Transverse colon (tissue), 4 donors: ENCODE measurements around the gene INPP1.

Experiments used
- EP300 ChIP-seq: sonication (generic); formaldehyde crosslinking; IDR thresholded peaks from one replicate; pipeline ENCODE4 v1.6.1; 2017; ENCODE audit warnings: antibody characterized with exemption, low read depth
- POLR2A ChIP-seq: fragments of 450-650 bp; IDR thresholded peaks from one replicate; pipeline ENCODE4 v1.6.1; 2016; ENCODE audit warnings: antibody characterized with exemption, mild to moderate bottlenecking, moderate library complexity
- POLR2AphosphoS5 ChIP-seq, 3 donors: sonication (generic); formaldehyde crosslinking; IDR thresholded peaks; one replicate each; pipeline ENCODE4 v1.6.1; 2016; ENCODE audit warnings: antibody characterized with exemption in 3 of 3
- TF ChIP-seq, protein P1 (sequence below), 5 experiments: fragments of 200-600 bp in 3 of 5; fragments of 450-650 bp in 2 of 5; sonication (generic) in 3 of 5; IDR thresholded peaks; 1 replicate in 2 of 5; 2 replicates in 3 of 5; pipeline ENCODE4 v1.5.1; 2016 to 2017; ENCODE audit warnings: antibody characterized with exemption in 5 of 5, inconsistent platforms in 3 of 5, mild to moderate bottlenecking in 2 of 5, moderate library complexity in 1 of 5

DNA sequence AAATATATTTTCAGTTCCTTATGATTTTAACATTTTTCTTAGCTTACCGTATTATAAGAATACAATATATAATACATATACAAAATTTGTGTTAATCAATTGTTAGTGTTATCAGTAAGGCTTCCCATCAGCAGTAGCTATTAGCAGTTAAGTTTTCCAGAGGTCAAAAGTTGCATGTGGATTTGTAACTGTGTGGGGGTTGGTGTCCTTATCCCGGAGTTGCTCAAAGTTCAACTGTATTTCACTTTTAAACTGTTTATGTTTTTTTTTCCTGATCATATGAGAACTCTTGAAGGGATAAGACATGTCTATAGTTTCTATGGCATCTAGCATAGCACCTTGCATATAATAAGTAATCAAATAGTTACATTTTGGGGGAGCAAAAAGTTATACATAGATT lies 52.9 kb downstream of the INPP1 start:
- TF ChIP-seq, protein P1, sequence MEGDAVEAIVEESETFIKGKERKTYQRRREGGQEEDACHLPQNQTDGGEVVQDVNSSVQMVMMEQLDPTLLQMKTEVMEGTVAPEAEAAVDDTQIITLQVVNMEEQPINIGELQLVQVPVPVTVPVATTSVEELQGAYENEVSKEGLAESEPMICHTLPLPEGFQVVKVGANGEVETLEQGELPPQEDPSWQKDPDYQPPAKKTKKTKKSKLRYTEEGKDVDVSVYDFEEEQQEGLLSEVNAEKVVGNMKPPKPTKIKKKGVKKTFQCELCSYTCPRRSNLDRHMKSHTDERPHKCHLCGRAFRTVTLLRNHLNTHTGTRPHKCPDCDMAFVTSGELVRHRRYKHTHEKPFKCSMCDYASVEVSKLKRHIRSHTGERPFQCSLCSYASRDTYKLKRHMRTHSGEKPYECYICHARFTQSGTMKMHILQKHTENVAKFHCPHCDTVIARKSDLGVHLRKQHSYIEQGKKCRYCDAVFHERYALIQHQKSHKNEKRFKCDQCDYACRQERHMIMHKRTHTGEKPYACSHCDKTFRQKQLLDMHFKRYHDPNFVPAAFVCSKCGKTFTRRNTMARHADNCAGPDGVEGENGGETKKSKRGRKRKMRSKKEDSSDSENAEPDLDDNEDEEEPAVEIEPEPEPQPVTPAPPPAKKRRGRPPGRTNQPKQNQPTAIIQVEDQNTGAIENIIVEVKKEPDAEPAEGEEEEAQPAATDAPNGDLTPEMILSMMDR (IDR thresholded peaks at IDR 0.05), result no peak
- no peak for TF ChIP-seq POLR2AphosphoS5 (IDR thresholded peaks at IDR 0.05)
- TF ChIP-seq EP300, result no peak
- no peak for TF ChIP-seq POLR2A
